H7 (cell line): ENCODE measurements around the gene DCXR. TPM values are rescaled to one million over a fixed set of nuclear protein-coding genes. Genes with fewer than 3 reads are reported as not detected.

Source experiments
- DNase-seq: peaks from one replicate; pipeline ENCODE4 v3.0.0; 2012
- H3K27me3 ChIP-seq: 2 replicates; pipeline ENCODE4 v1.6.0; 2011; ENCODE audit warnings: mild to moderate bottlenecking, low read length; ENCODE audit not compliant: control insufficient read depth, insufficient read depth
- H3K36me3 ChIP-seq: replicated peaks from 2 replicates; pipeline ENCODE4 v1.5.1; 2011; ENCODE audit warnings: low read length; ENCODE audit not compliant: control insufficient read depth, insufficient read depth
- H3K4me3 ChIP-seq: 2 replicates; pipeline ENCODE4 v1.5.1; 2011; ENCODE audit warnings: low read depth, mild to moderate bottlenecking, control low read depth, low read length, moderate library complexity; ENCODE audit not compliant: insufficient read depth
- total RNA-seq: library from RNA; depleted of rRNA; stranded (reverse); fragments of >200 nt; shearing (Covaris generic); gene quantifications from 2 replicates; pipeline ENCODE4 v1.2.3, GENCODE V29; 2014

DCXR gene
- total RNA-seq, 1 experiment from 2014 or later = 110 TPM

DNA sequence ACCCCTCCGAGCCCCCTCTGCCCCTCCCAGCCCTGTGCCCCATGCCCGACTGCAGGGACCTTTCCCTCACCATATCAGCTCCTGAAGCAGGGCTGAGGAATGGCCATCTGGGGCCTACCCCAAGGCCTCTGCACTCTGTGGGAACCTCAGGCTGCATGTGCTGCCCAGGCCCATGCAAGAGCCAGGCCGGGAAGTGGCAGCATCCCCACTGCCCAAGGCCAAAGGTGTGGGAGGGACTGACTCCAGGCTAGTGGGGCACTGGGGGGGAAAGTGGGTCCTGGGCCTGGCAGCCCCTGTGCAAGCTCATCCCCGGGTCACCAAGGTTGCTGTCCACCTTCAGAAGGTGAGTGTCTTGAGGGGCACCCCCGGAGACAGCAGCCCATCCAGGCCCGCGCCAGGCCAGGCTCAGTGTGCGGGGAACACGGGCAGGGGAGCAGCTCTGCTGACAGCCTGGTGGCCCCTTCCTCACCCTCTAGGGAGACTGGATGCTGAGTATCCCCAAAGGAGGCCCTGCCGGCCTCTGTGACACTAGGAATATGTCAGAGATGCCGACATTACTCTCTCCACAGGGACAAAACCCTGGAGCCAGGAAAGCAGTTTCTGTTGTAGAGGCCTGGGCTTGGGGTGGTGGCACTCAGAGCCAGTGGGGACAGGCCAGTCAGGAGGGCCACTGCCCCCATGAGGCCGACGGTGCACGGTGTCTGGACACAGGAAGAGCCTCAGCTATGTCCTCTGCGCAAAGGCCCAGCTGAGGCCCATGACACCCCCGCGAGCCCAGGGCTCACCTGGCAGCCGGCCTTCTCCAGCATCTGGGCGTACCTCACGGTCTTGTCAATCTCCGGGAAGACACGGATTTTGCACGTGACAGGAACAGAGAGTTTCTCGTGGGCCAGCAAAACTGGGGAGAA, 24.8 kb upstream of the DCXR start:
- DNase-seq = no peak
- peaks cover 9% of the 10 kb centered on the region for H3K36me3 ChIP-seq

GRCh38 chr17:82061047-82061925, 23.8 kb upstream of the DCXR start:
- H3K27me3 ChIP-seq = no peaks in the 10 kb centered on the region
- no peak overlapping the region for H3K4me3 ChIP-seq
- H3K36me3 ChIP-seq = peaks cover 12% of the 10 kb centered on the region
- no peak for DNase-seq

More for the DNA sequence above, 24.8 kb upstream of the DCXR start:
- Histone ChIP-seq H3K4me3 (no peak overlapping the region), H3K27me3 (no peaks in the 10 kb centered on the region)

DNA sequence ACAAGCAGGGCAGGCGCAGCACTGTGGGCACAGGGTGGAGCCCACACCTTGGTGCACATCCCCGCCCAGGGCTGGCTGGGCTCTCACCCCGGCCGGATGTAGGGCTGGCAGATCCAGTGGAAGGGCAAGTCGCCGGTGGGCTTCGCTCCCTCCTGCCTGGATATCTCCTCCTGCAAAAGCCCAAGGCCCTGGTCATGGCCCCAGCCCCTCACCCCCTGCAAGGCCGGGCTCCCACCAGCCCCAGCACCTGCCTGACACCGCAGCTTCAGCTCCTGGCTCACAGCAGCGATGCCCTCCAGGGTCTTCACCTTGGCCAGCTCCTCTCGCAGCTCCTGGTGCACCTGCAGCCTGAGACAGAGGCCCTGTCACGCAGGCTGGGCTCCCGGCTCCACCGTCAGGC, 23.1 kb upstream of the DCXR start:
- Histone ChIP-seq H3K27me3 (no peaks in the 10 kb centered on the region), H3K4me3 (no peak overlapping the region), H3K36me3 (peaks cover 16% of the 10 kb centered on the region)
- DNase-seq = no peak

DNA sequence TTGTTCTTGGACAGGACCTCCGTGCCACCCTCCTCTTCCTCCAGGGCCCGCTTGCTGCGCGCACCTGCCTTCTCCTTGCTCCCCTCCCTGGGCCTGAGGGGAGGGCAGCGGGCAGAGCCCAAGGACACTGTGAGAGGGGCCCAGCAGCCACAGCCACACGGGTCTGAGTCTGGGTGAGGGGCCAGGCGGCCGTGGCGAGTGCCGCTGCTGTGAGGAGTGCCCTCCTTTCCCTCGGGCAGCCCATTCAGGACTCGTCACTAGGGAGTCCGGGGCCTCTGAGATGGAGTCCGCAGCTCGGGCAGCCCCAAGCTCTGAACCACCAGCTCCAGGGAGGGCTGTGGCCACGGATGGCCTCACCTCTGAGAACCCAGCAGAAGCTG, 22.5 kb upstream of the DCXR start:
- Histone ChIP-seq H3K4me3 (no peak overlapping the region), H3K36me3 (peaks cover 20% of the 10 kb centered on the region), H3K27me3 (no peaks in the 10 kb centered on the region)
- no peak for DNase-seq

DNA sequence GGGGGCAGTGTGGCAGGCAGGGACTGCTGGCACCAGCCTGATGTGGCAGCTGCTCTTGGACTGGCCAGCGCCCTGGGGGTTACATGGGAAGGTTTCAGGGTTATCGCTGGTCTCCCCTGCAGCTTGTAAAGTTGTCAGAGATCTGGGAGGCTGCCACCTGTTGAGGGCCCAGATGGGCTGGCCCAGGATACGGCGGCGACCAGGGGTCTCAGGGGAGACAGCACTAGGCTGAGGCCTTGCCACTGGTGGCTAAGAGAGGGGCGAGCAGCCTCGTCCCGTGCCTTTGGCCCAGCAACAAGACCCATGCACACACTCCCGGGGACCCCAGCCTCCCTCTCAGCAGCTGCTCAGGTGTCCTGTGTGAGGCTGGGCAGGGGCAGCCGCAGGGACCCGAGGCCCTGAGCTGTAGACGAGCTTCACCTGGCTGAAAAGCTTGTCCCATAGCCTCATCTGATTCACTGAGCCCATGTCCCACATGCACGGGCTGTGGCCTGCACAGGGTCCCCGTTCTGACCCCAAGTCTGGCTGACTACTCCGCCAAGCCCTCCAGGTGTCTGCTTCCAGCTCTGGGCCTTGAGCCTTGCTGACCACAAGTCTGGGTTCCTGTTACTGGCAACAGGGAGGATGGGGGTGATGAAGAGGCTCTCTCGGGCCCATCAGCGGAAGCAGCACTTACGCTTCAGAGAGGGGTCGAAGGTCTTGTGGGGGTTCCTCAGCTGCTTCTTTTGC, 21.9 kb upstream of the DCXR start:
- H3K27me3 ChIP-seq = no peaks in the 10 kb centered on the region
- H3K36me3 ChIP-seq = peaks cover 23% of the 10 kb centered on the region
- no peak overlapping the region for H3K4me3 ChIP-seq
- DNase-seq = no peak

GRCh38 chr17:82058855-82059249, 21.4 kb upstream of the DCXR start:
- no peak for DNase-seq
- peaks cover 24% of the 10 kb centered on the region for H3K36me3 ChIP-seq
- H3K4me3 ChIP-seq = no peak overlapping the region
- H3K27me3 ChIP-seq = no peaks in the 10 kb centered on the region

DNA sequence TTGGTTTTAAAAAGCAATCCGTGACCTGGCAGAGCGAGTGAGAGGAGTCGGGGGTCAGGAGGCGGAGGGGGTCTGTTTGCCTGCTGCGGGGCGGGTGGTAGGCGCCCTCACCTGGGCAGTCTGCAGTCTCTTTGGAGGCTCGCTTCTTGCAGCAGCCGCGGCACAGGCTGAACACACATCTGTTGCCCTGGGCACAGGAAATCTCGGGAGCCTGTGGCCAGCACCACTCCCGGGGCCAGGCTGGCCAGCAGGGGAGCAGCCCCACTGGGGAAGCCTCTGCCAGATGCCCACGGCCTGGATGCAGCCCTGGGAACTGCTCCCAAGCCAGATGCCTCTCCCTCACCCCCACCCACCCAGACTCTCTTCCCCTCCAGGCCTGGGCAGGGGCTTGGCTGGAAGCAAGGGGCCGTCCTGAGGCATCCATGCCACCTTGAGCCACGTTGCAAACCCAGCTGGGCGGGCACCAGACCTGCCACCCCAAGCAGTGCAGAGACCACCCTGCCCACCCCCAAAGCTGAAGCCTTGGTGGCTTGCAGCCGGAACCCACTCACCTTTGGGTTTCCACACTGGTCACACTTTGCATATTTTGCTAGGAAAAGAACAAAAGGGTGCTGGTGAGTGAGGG, 20.8 kb upstream of the DCXR start:
- no peak overlapping the region for H3K4me3 ChIP-seq
- H3K36me3 ChIP-seq = peaks cover 23% of the 10 kb centered on the region
- no peak for DNase-seq
- H3K27me3 ChIP-seq = no peaks in the 10 kb centered on the region

DNA sequence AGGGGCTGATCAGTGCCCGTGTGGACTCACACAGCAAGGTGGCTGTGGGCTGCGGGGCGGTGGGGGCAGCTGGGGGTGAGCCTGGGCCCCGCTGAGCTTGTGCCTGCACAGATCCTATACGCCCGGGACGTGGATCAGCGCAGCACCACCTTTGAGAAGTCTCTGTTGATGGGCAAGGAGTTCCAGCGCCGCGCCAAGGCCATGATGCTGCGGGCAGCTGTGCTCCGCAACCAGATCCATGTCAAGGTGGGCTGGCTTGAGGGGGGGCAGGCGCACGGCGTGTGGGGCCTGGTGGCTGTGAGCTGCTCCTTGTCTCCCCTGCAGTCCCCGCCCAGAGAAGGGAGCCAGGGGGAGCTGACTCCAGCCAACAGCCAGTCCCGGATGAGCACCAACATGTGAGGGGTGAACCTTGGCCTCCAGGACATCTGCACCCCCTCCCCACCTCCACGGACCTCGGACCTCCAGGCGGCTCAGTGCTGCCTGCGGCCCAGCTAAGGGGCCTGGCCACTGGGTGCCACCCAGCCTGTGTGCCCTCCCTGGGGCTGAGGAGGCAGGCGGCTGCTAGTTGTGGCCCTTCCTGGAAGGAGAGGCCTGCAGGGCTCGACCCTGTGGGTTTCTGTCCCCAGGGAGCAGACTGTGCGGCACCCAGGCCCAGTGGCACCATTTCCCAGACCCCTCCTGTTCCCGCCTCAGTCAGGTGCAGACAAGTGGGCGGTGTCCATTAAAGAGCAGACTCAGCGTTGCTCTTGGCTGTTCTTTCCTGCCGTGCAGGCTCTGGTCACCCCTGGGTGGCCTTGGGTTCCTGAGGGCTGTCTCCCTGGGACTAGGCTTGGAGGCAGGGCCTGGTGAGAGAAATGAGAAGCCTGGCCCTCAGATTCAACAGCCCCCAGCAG, 19.5 kb upstream of the DCXR start:
- no peak overlapping the region for H3K4me3 ChIP-seq
- no peaks in the 10 kb centered on the region for H3K27me3 ChIP-seq
- no peak for DNase-seq
- H3K36me3 ChIP-seq = peaks cover 23% of the 10 kb centered on the region

- Histone ChIP-seq H3K4me3 (no peak overlapping the region), H3K27me3 (no peaks in the 10 kb centered on the region), H3K36me3 (peaks cover 21% of the 10 kb centered on the region)
- DNase-seq = no peak
These were observed 18.6 kb upstream of the DCXR start for GRCh38 chr17:82055965-82056728.

GRCh38 chr17:82055023-82055964, 17.8 kb upstream of the DCXR start:
- Histone ChIP-seq H3K36me3 (peaks cover 19% of the 10 kb centered on the region), H3K4me3 (no peak overlapping the region), H3K27me3 (no peaks in the 10 kb centered on the region)
- no peak for DNase-seq

DNA sequence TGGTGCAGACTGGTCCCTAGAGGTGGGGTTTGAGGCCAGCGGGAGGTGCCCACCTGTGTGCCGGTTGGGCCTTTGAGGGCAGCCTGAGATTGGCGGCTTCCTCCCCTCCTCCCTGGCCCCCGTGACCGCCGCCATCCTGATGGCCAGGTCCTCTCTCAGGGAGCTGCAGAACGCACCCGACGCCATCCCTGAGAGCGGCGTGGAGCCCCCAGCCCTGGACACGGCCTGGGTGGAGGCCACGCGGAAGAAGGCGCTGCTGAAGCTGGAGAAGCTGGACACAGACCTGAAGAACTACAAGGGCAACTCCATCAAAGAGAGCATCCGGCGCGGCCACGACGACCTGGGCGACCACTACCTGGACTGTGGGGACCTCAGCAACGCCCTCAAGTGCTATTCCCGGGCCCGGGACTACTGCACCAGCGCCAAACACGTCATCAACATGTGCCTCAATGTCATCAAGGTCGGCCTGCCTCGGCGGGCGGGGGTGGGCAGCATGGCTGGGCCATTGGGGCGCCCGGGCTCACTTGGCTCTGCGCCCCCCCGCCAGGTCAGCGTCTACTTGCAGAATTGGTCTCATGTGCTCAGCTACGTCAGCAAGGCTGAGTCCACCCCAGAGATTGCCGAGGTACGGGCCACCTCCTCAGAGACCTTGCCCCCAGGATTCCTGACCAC, 17.0 kb upstream of the DCXR start:
- no peak overlapping the region for H3K4me3 ChIP-seq
- no peaks in the 10 kb centered on the region for H3K27me3 ChIP-seq
- no peak for DNase-seq
- peaks cover 17% of the 10 kb centered on the region for H3K36me3 ChIP-seq
